IMR-90 (cell line): Measurements from ENCODE around the gene OR52N2. TPM values are rescaled to one million over a fixed set of nuclear protein-coding genes. Genes with fewer than 3 reads are reported as not detected.

Experiments used
- ATAC-seq: fragments of 200-7000 bp; cut with Tn5 transposase; 2 replicates; pipeline ENCODE4 v1.9.1; 2020; ENCODE audit warnings: low read depth, mild to moderate bottlenecking, moderate library complexity
- BruUV-seq: library from RNA; stranded (reverse); fragments of 400-500 nt; replicated peaks from 2 replicates; lab custom pipeline; 2021; lab: Mats Ljungman, UMichigan
- CTCF ChIA-PET: fragments of 300-600 bp; formaldehyde crosslinking; extraction: SDS; loops from one replicate; lab custom pipeline; 2021; ENCODE audit warnings: antibody characterized with exemption; lab: Yijun Ruan, JAX
- POLR2A ChIA-PET: fragments of 300-600 bp; sonication (Branson Sonifier 250); formaldehyde crosslinking; loops from one replicate; lab custom pipeline; 2022; ENCODE audit warnings: antibody characterized with exemption; ENCODE audit not compliant: unreplicated experiment; lab: Charles Lee
- DNase-seq: peaks from one replicate; pipeline ENCODE4 v3.0.0; 2013
- H2AFZ ChIP-seq: replicated peaks from 2 replicates; pipeline ENCODE3; 2013; ENCODE audit warnings: low read length, mild to moderate bottlenecking; ENCODE audit not compliant: poor library complexity
- H2AK5ac ChIP-seq: 2 replicates; pipeline ENCODE4 v1.6.1; 2013; ENCODE audit warnings: low read depth, low read length, inconsistent platforms
- H2AK9ac ChIP-seq: replicated peaks from 2 replicates; pipeline ENCODE3; 2013; ENCODE audit warnings: mild to moderate bottlenecking, low read depth, low read length, moderate library complexity; ENCODE audit not compliant: poor library complexity
- H2BK120ac ChIP-seq: 2 replicates; pipeline ENCODE4 v1.6.1; 2013; ENCODE audit warnings: low read depth, low read length, inconsistent platforms
- H2BK15ac ChIP-seq: 3 replicates; pipeline ENCODE4 v1.6.1; 2013; ENCODE audit warnings: low read depth, low read length, inconsistent platforms
- H2BK20ac ChIP-seq: 2 replicates; pipeline ENCODE4 v1.6.1; 2013; ENCODE audit warnings: low read depth, mild to moderate bottlenecking, inconsistent platforms, low read length, moderate library complexity
- H2BK5ac ChIP-seq: 2 replicates; pipeline ENCODE4 v1.6.1; 2013; ENCODE audit warnings: mild to moderate bottlenecking, low read depth, low read length, inconsistent platforms; ENCODE audit not compliant: poor library complexity, severe bottlenecking
- H3K14ac ChIP-seq: replicated peaks from 2 replicates; pipeline ENCODE4 v1.6.1; 2013; ENCODE audit warnings: low read depth, low read length, inconsistent platforms
- H3K18ac ChIP-seq: 2 replicates; pipeline ENCODE4 v1.6.1; 2013; ENCODE audit warnings: low read depth, low read length, control low read depth
- H3K23ac ChIP-seq: 2 replicates; pipeline ENCODE4 v1.6.1; 2013; ENCODE audit warnings: low read depth, low read length, inconsistent platforms
- H3K27ac ChIP-seq: 2 replicates; pipeline ENCODE4 v1.5.1; 2013; ENCODE audit warnings: mild to moderate bottlenecking, control low read depth, low read length; ENCODE audit not compliant: insufficient read depth
- H3K27me3 ChIP-seq: 2 replicates; pipeline ENCODE4 v1.6.1; 2013; ENCODE audit warnings: low read length; ENCODE audit not compliant: control insufficient read depth, insufficient read depth
- H3K36me3 ChIP-seq: 2 replicates; pipeline ENCODE4 v1.6.1; 2013; ENCODE audit warnings: low read length, mixed read lengths; ENCODE audit not compliant: control insufficient read depth, insufficient read depth
- H3K4ac ChIP-seq: 2 replicates; pipeline ENCODE4 v1.6.1; 2013; ENCODE audit warnings: low read depth, low read length, inconsistent platforms
- H3K4me1 ChIP-seq: 2 replicates; pipeline ENCODE4 v1.6.1; 2013; ENCODE audit warnings: low read length, mixed read lengths; ENCODE audit not compliant: control insufficient read depth, insufficient read depth
- H3K4me2 ChIP-seq: 2 replicates; pipeline ENCODE4 v1.6.1; 2013; ENCODE audit warnings: low read depth, mild to moderate bottlenecking, control low read depth, low read length, moderate library complexity
- H3K4me3 ChIP-seq: 2 replicates; pipeline ENCODE4 v1.5.1; 2013; ENCODE audit warnings: low read depth, mild to moderate bottlenecking, control low read depth, low read length, moderate library complexity; ENCODE audit not compliant: insufficient read depth
- H3K56ac ChIP-seq: 2 replicates; pipeline ENCODE4 v1.6.1; 2013; ENCODE audit warnings: low read length, inconsistent platforms; ENCODE audit not compliant: insufficient read depth; ENCODE audit errors: extremely low read depth
- H3K79me1 ChIP-seq, 2 experiments: 2 replicates each; pipeline ENCODE4 v1.6.1; 2013; ENCODE audit warnings: low read length in 2 of 2, inconsistent platforms in 1 of 2, low read depth in 1 of 2
- H3K9ac ChIP-seq: 2 replicates; pipeline ENCODE4 v1.6.1; 2013; ENCODE audit warnings: low read depth, low read length, control low read depth
- H3K9me1 ChIP-seq: 2 replicates; pipeline ENCODE4 v1.6.1; 2013; ENCODE audit warnings: low read length, inconsistent platforms; ENCODE audit not compliant: insufficient read depth
- H3K9me3 ChIP-seq: 2 replicates; pipeline ENCODE4 v1.6.1; 2013; ENCODE audit warnings: low read length; ENCODE audit not compliant: control insufficient read depth, insufficient read depth
- H4K20me1 ChIP-seq: 2 replicates; pipeline ENCODE4 v1.6.1; 2013; ENCODE audit warnings: low read length, inconsistent platforms; ENCODE audit not compliant: insufficient read depth
- H4K5ac ChIP-seq: 2 replicates; pipeline ENCODE4 v1.6.1; 2013; ENCODE audit warnings: mild to moderate bottlenecking, low read depth, low read length, control low read depth
- H4K8ac ChIP-seq, 2 experiments: 2 replicates each; pipeline ENCODE4 v1.6.1; 2013; ENCODE audit warnings: low read depth in 2 of 2, low read length in 2 of 2, control low read depth in 1 of 2, inconsistent platforms in 1 of 2
- H4K91ac ChIP-seq: 2 replicates; pipeline ENCODE4 v1.6.1; 2013; ENCODE audit warnings: low read depth, low read length, inconsistent platforms; ENCODE audit not compliant: insufficient read depth
- SMC3 ChIP-seq: fragments of 150-350 bp; IDR thresholded peaks from 2 replicates; pipeline ENCODE4 v1.6.1; 2016; ENCODE audit warnings: low read depth, mild to moderate bottlenecking, antibody characterized with exemption, low read length, moderate library complexity
- WGBS, 2 experiments: methylation state at CpG; one replicate each; pipeline versions ENCODE4 v1.1.5 to v1.1.7; 2013; ENCODE audit warnings: missing lambda C conversion rate in 2 of 2; ENCODE audit not compliant: insufficient read length in 1 of 2; ENCODE audit errors: extremely low coverage in 2 of 2; 5-methylcytosine and 5-hydroxymethylcytosine counted together
- dilution Hi-C: fragments of 300-500 bp; cut with HindIII; formaldehyde crosslinking; loops from one replicate; pipeline ENCODE4 v1.14.3; 2018; ENCODE audit warnings: low sequenced_read_pairs; ENCODE audit not compliant: unreplicated experiment
- in situ Hi-C: fragments of 300-500 bp; cut with MboI; formaldehyde crosslinking; loops from 3 replicates; pipeline ENCODE4 v1.14.3; 2019; ENCODE audit warnings: low sequenced_read_pairs, inconsistent platforms, mixed read lengths
- intact Hi-C: fragments of 100-400 bp; cut with micrococcal nuclease; formaldehyde crosslinking; loops from 2 replicates; pipeline ENCODE4 v1.10.0; 2022
- polyA plus RNA-seq, 3 experiments: library from polyadenylated mRNA; depleted of rRNA; stranded (reverse); fragments of >200 nt; gene quantifications; 2 replicates each; pipeline ENCODE4 v1.2.3, GENCODE V29; 2012; ENCODE audit warnings: low replicate concordance in 1 of 3
- total RNA-seq: library from RNA; depleted of rRNA; stranded (reverse); fragments of >200 nt; gene quantifications from 2 replicates; pipeline ENCODE4 v1.2.3, GENCODE V29; 2012

The OR52N2 gene
- total and polyA plus RNA-seq, 2 of the 4 experiments (the other 2 are of a cell fraction): not detected

DNA sequence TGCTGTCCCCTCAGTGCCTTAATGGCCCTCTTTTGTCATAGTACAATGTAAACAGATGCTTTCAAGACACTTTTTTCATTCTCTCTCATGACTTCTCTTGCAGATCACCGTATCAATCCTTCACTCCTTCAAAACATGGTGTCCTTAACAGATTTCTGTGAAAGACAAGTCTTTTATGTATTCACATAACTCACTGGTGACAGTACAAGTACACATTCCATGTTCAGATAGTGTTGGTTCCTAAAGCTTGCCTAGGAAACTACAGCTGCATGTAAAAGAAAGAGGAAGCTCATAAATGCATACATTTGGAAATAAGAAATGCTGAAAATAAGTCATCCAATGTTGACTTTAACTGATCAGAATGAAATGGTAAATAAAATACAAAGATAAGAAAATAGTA, 38.0 kb downstream of the OR52N2 start:
- H4K20me1 ChIP-seq: no peaks in the 10 kb centered on the region
- BruUV-seq: no TSS peak
- H3K4me2 ChIP-seq: no peak overlapping the region
- no peak overlapping the region for H2AK9ac ChIP-seq
- H4K8ac ChIP-seq: no peak overlapping the region
- no peak overlapping the region for H2BK20ac ChIP-seq
- H3K36me3 ChIP-seq: no peaks in the 10 kb centered on the region
- no peak overlapping the region for H3K4me3 ChIP-seq
- H3K14ac ChIP-seq: no peak overlapping the region
- no peak overlapping the region for H3K27ac ChIP-seq
- TF ChIP-seq SMC3: no peak
- H3K9ac ChIP-seq: no peak overlapping the region
- H3K9me1 ChIP-seq: no peaks in the 10 kb centered on the region
- no peak overlapping the region for H3K18ac ChIP-seq
- H4K5ac ChIP-seq: no peak overlapping the region
- no CpG with 5 or more reads among the region's 1 CpG for WGBS, 2 experiments
- H3K56ac ChIP-seq: no peak overlapping the region
- no peak overlapping the region for H3K23ac ChIP-seq
- H4K91ac ChIP-seq: no peak overlapping the region
- no peak overlapping the region for H2BK15ac ChIP-seq
- intact Hi-C loops: no loop called here
- no peak overlapping the region for H2BK120ac ChIP-seq
- H3K4me1 ChIP-seq: no peaks in the 10 kb centered on the region
- ChIA-PET CTCF (no interaction called here), POLR2A (no interaction called here)
- H3K27me3 ChIP-seq: no peaks in the 10 kb centered on the region
- DNase-seq: no peak
- H2BK5ac ChIP-seq: no peak overlapping the region
- no peak for ATAC-seq
- H3K9me3 ChIP-seq: no peaks in the 10 kb centered on the region; the same call in 1 of the 2 replicates
- H3K79me1 ChIP-seq: no peaks in the 10 kb centered on the region
- no peak overlapping the region for H2AK5ac ChIP-seq
- H2AFZ ChIP-seq: no peak overlapping the region
- H3K4ac ChIP-seq: no peak overlapping the region
- in situ Hi-C loops: no loop called here
- dilution Hi-C loops: no loop called here
